ENCODE data around the gene ESM1.
"Not testable (repeated sequence)": the region's sequence is repeated elsewhere in the genome, so short reads cannot be mapped to it uniquely, and the experiment has no call there.

The ESM1 gene

DNA sequence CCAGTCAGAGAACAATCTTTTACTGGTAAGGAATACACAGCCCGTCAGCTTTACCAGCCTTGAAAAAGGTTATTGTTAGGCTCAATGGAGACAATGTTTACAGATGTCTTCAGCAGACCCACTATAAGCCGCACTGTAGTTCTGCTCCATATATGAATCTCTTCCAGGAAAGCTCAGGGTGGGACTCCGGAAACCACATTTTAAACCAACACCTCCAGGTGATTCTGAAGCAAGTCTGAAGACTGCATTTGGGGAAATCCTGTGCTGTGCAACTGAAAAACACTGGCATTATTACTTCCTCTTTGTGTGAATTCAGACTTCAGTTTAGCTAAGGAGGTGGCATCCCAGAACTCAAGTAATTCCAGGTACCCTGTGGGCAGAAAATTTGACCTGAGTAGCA is 42.2 kb upstream of the ESM1 start:
- Mint-ChIP-seq H3K9me3 (no peaks in the 10 kb centered on the region), H3K36me3 (ENCODE audit: low read depth) (no peaks in the 10 kb centered on the region), H3K4me1 (peaks cover 14% of the 10 kb centered on the region), H3K4me3 (no peak overlapping the region), H3K27me3 (ENCODE audit: low read depth, poor library complexity) (no peaks in the 10 kb centered on the region), H3K27ac (no peak overlapping the region)
- TF ChIP-seq, protein P1, sequence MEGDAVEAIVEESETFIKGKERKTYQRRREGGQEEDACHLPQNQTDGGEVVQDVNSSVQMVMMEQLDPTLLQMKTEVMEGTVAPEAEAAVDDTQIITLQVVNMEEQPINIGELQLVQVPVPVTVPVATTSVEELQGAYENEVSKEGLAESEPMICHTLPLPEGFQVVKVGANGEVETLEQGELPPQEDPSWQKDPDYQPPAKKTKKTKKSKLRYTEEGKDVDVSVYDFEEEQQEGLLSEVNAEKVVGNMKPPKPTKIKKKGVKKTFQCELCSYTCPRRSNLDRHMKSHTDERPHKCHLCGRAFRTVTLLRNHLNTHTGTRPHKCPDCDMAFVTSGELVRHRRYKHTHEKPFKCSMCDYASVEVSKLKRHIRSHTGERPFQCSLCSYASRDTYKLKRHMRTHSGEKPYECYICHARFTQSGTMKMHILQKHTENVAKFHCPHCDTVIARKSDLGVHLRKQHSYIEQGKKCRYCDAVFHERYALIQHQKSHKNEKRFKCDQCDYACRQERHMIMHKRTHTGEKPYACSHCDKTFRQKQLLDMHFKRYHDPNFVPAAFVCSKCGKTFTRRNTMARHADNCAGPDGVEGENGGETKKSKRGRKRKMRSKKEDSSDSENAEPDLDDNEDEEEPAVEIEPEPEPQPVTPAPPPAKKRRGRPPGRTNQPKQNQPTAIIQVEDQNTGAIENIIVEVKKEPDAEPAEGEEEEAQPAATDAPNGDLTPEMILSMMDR (IDR thresholded peaks at IDR 0.05), result no peak
- no peak for DNase-seq

DNA sequence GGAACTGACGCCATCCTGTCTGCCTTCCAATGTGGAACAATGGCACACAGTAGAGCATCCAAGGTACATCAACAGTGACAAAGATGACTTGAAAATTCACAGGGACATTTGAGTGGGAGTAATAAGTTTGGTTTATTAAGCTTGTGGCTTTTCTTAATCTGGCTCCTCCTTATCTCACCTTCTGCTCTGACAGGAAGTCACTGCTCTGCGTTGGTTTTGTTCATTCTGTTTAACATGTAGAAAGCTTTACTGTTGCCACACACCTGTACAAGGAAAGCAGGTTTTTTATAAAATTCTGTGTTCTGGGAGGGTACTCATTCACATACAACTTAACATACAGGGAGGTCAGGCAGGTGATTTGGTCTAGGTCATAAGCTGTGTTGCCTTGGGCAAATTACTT is 37.1 kb upstream of the ESM1 start:
- no peaks in the 10 kb centered on the region for H3K9me3 Mint-ChIP-seq
- no peak overlapping the region for H3K27ac Mint-ChIP-seq
- no peak overlapping the region for H3K4me3 Mint-ChIP-seq
- peaks cover 5% of the 10 kb centered on the region for H3K4me1 Mint-ChIP-seq
- DNase-seq, result no peak
- H3K36me3 Mint-ChIP-seq (ENCODE audit: low read depth), result no peaks in the 10 kb centered on the region
- H3K27me3 Mint-ChIP-seq (ENCODE audit: low read depth, poor library complexity), result no peaks in the 10 kb centered on the region
- TF ChIP-seq, protein P1 (IDR thresholded peaks at IDR 0.05), result no peak

DNA sequence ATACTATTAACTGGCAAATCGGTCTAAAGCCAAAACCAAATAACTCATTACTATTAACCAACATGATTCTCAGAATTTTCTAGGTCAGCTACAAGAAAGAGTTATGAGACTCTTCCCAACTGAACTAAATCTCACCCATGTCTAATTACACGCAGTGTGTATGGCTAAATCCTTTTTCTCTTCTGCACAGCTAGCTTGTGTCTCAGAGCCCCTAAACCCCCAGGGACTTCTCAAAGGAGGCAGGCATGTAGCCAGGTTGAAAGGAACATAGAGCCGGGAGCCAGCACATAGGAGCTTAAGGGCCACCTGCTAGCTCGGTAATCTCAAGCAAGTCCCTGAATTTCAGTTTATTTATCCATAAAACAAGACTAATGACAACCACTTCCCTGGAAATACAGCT is 36.4 kb upstream of the ESM1 start:
- H3K36me3 Mint-ChIP-seq (ENCODE audit: low read depth), result no peaks in the 10 kb centered on the region
- H3K27me3 Mint-ChIP-seq (ENCODE audit: low read depth, poor library complexity), result no peaks in the 10 kb centered on the region
- no peak for DNase-seq
- TF ChIP-seq, protein P1 (IDR thresholded peaks at IDR 0.05), result no peak
- no peak overlapping the region for H3K27ac Mint-ChIP-seq
- H3K9me3 Mint-ChIP-seq, result peaks cover 3% of the 10 kb centered on the region
- peaks cover 5% of the 10 kb centered on the region for H3K4me1 Mint-ChIP-seq
- H3K4me3 Mint-ChIP-seq, result no peak overlapping the region

DNA sequence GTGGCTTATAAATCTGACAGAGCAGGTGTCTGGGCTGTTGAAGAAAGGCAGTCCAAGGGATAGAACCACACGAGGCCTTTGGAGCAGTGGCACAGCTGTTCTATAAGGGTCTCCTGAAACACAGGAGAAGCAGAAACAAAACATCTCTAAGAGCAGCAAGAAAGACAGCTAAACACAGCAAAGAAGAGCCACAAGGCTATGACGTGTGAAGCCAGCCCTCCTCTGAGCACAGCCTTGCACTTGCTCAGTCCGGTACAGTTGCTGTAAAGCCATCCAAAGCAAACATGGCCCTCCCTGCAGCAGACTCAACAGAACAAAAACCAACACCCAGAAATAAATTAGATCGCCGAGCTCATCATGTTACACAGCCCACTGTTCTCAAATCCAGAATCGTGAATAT is 36.0 kb upstream of the ESM1 start:
- peaks cover 5% of the 10 kb centered on the region for H3K4me1 Mint-ChIP-seq
- peak overlapping the region; percentile 5 for H3K27ac Mint-ChIP-seq
- no peak for DNase-seq
- H3K27me3 Mint-ChIP-seq (ENCODE audit: low read depth, poor library complexity), result no peaks in the 10 kb centered on the region
- TF ChIP-seq, protein P1 (IDR thresholded peaks at IDR 0.05), result no peak
- H3K4me3 Mint-ChIP-seq, result no peak overlapping the region
- peaks cover 7% of the 10 kb centered on the region for H3K9me3 Mint-ChIP-seq
- no peaks in the 10 kb centered on the region for H3K36me3 Mint-ChIP-seq (ENCODE audit: low read depth)

DNA sequence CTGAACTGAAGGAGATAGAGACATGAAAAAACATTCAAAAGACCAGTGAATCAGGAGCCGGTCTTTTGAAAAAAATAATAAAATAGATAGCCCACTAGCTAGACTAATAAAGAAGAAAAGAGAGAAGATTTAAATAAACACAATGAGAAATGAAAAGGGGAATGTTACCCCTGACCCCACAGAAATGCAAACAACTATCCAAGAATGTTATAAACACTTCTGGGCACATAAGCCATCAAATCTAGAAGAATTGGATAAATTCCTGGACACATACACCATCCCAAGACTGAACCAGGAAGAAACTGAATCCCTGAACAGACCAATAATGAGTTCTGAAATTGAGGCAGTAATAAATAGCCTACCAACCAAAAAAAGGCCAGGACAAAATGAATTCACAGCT is 24.8 kb upstream of the ESM1 start:
- not testable (repeated sequence) for H3K36me3 Mint-ChIP-seq (ENCODE audit: low read depth); DNase-seq; H3K4me3 Mint-ChIP-seq

DNA sequence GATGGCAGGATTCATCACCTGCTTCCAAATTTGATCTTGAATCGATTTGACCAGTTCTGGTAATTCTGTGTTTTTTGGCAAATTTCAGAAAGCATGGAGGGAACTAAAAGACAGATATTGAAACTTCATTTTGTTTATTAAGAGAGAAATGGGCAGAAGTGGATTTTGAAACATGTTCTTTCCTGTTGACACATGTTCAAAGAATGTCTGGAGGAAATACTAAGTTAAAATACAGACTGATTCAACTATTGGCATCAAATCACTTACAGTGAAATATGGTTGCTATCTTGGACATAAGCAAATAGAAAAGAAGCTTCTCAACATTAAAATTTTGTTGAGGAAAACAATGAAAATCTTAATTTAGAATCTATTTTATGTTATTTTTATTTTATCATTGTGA is 19.3 kb upstream of the ESM1 start:
- DNase-seq, result no peak
- Mint-ChIP-seq H3K27me3 (ENCODE audit: low read depth, poor library complexity) (no peaks in the 10 kb centered on the region), H3K4me3 (no peak overlapping the region), H3K36me3 (ENCODE audit: low read depth) (no peaks in the 10 kb centered on the region), H3K9me3 (peaks cover 4% of the 10 kb centered on the region), H3K4me1 (no peaks in the 10 kb centered on the region), H3K27ac (no peak overlapping the region)
- TF ChIP-seq, protein P1 (IDR thresholded peaks at IDR 0.05), result no peak

More for the DNA sequence above, 24.8 kb upstream of the ESM1 start:
- H3K4me1 Mint-ChIP-seq; H3K27ac Mint-ChIP-seq; H3K27me3 Mint-ChIP-seq (ENCODE audit: low read depth, poor library complexity): not testable (repeated sequence)
- peaks cover 44% of the 10 kb centered on the region for H3K9me3 Mint-ChIP-seq

Measured in nephron progenitor cell (in vitro differentiated cells).